Tongue (tissue), 2 donors: ENCODE measurements around the gene CARD14. TPM values are rescaled to one million over a fixed set of nuclear protein-coding genes. Genes with fewer than 3 reads are reported as not detected.
"Not testable (repeated sequence)": the region's sequence is repeated elsewhere in the genome, so short reads cannot be mapped to it uniquely, and the experiment has no call there.

ENCODE experiments used
- DNase-seq: peaks from one replicate; pipeline ENCODE4 v3.0.0-alpha.2; 2015
- total RNA-seq: library from RNA; depleted of rRNA; stranded (reverse); fragments of >200 nt; gene quantifications from one replicate; pipeline ENCODE4 v1.2.3, GENCODE V29; 2014

Gene CARD14
- total RNA-seq, 1 donor from 2014 or later, result 14.9 TPM

GRCh38 chr17:80227666-80228065 lies 57.8 kb downstream of the CARD14 start:
- no peak for DNase-seq

DNA sequence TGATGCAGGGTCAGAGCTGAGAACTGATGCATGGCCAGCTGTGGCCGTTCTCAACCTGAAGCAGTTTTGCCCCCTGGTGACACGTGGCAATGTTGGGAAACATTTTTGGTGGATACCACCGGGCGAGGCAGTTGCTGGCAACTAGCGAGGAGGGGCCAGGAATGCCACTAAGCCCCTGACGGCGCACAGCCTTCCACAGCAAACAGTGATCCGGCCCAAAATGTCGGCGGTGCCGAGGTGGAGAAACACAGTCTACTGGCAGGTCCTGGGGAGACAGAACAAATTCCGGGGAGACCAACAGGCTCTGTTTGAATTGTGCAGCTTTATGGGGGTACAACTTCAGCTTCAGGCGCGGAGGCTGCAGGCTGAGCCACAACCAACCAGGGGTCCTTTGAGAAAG lies 58.6 kb downstream of the CARD14 start:
- no peak for DNase-seq

GRCh38 chr17:80229011-80229410 lies 59.2 kb downstream of the CARD14 start:
- no peak for DNase-seq

- DNase-seq, result no peak
Measured at GRCh38 chr17:80232438-80232837, 62.6 kb downstream of the CARD14 start.

DNA sequence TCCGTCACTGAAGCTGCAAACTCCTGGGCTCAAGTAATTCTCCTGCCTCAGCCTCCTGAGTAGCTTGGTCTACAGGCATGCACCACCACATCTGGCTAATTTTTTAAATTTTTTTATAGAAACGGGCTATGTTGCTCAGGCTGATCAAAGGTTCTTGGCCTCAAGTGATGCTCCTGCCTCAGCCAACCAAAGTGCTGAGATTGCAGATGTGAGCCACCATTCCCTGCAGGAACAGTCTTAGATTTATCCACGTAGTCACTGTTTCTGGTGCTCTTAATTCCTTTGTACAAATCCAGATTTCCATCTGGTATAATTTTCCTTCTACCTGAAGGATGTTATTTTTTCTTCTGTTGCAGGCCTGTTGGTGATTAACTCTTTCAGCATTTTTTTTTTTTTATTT lies 63.4 kb downstream of the CARD14 start:
- no peak for DNase-seq

- DNase-seq, result no peak
Measured at GRCh38 chr17:80236911-80237310, 67.1 kb downstream of the CARD14 start.

DNA sequence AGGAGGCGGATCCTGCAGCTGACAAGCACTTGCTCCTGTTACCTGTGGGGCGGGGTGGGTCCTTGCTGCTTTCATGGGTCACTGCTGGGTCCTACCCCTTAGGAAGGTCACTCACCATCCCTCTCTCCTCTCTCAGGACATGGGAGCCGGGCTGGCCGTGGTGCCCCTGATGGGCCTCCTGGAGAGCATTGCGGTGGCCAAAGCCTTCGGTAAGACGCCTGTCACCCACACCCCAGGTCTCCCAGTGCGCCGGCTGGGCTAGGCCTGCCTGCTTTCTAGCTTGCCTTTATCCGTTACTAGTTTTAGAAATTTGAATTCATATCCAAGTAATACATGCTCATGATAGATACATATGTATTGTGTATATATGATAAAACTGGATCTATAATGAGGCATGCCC lies 67.6 kb downstream of the CARD14 start:
- no peak for DNase-seq

- no peak for DNase-seq
Measured at GRCh38 chr17:80242505-80242904, 72.7 kb downstream of the CARD14 start.

- no peak for DNase-seq
Measured at GRCh38 chr17:80243526-80244433, 74.0 kb downstream of the CARD14 start.

DNA sequence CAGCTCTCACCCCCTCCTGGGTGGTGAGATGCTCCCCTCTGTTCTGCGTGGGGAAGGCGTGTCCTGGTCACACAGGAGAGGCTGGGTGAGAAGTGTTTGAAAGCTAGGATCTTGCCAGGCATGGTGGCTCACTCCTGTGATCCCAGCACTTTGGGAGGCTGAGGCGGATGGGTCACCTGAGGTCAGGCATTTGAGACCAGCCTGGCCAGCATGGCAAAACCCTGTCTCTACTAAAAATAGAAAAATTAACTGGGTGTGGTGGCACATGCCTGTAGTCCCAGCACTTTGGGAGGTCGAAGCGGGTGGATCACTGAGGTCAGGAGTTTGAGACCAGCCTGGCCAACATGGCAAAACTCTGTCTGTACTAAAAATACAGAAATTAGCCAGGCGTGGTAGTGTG lies 74.6 kb downstream of the CARD14 start:
- not testable (repeated sequence) for DNase-seq

- no peak for DNase-seq
Measured at GRCh38 chr17:80244871-80245509, 75.2 kb downstream of the CARD14 start.

GRCh38 chr17:80245566-80246265 lies 75.9 kb downstream of the CARD14 start:
- no peak for DNase-seq

DNA sequence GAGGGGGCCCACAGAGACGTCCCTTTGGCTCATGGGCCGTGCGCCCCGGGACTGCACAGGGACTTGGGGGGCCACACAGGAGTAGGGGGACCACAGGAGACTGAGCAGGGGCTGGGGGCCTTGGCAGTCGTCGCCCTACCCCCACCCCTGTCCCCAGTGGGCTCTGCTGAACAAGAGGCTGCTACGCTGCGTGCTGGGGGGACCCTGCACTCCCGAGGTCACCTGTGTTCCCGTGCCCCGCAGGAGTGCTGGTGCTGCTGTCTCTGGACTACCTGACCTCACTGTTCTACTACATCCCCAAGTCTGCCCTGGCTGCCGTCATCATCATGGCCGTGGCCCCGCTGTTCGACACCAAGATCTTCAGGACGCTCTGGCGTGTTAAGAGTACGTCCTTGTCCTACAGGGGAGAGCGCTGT lies 76.4 kb downstream of the CARD14 start:
- no peak for DNase-seq

DNA sequence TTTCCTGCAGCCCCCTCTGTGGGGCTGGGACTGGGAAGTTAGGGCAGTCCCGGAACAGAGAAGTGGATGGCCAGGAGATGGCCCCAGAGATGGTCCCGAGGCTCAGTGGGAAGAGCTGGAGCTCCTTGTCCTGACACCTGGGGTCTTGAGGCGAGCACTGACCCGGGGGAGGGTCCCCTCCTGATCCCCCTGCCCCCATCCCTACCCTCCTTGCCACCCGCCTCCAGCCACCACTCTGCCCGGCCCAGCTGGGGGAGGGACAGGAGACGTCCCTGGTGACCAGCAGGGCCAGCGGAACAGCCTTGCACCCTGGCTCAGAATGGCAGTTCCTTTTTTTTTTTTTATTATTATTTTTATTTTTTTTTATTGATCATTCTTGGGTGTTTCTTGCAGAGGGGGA lies 76.9 kb downstream of the CARD14 start:
- DNase-seq, result no peak

DNA sequence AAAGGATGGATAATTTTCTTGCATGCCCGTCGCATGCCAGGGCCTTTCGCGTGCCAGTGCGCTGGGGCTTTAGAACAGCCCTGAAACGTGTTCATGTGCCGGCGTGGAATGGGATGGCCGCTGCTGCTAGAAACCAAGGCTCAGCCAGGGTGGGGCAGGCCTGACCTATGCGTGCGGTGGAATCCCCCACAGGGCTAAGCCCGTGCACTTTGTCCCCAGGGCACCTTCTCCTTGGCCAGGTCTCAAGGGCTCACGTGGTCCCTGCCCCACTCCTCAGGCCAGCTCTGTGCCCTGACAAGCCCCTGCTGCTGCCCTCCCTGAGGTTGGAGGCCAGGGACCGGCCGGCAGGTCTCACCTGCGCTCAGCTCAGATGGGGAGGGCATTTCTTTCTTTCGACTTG lies 77.7 kb downstream of the CARD14 start:
- no peak for DNase-seq

GRCh38 chr17:80248001-80248893 lies 78.4 kb downstream of the CARD14 start:
- DNase-seq, result no peak

- DNase-seq, result no peak
Measured at GRCh38 chr17:80248894-80249710, 79.3 kb downstream of the CARD14 start.

DNA sequence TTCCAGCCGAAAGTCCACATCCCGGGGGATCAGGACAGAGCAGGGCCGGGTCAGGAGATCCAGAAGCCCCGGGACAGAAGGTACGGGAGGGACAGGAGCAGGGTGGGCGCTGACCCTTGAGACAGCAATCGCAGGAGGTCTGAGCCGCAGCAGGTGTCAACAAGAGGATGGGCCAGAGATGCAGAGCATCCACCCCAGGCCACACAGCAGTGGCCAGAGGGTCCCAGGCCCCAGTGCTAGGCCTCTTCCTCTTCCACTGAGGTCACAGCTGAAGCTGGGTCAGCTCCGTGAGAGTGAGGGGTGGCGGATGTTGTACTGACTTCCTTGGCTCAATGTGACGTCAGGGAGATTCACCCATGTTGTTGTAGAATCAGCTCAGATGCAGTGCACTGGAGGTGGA lies 82.1 kb downstream of the CARD14 start:
- DNase-seq, result no peak

DNA sequence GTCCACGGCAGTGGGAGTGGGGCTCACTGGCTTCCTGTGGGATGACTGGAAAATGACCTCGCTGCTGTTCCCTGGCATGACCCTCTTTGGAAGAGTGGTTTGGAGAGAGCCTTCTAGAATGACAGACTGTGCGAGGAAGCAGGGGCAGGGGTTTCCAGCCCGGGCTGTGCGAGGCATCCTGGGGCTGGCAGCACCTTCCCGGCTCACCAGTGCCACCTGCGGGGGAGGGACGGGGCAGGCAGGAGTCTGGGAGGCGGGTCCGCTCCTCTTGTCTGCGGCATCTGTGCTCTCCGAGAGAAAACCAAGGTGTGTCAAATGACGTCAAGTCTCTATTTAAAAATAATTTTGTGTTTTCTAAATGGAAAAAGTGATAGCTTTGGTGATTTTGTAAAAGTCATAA lies 83.0 kb downstream of the CARD14 start:
- peak; percentile 54 for DNase-seq

- no peak for DNase-seq
Measured at GRCh38 chr17:80253631-80254395, 84.0 kb downstream of the CARD14 start.
